B cell (primary cell): ENCODE measurements around the gene ZNF750. TPM values are rescaled to one million over a fixed set of nuclear protein-coding genes. Genes with fewer than 3 reads are reported as not detected.

Experiments
- ATAC-seq: fragments of 200-7000 bp; cut with Tn5 transposase; one replicate; pipeline ENCODE4 v1.10.0; 2021; ENCODE audit warnings: low read depth, mild to moderate bottlenecking, moderate number of reproducible peaks, moderate library complexity
- CTCF ChIA-PET: fragments of 350-600 bp; sonication (Branson Sonifier 250); formaldehyde crosslinking; loops from one replicate; lab custom pipeline; 2021; ENCODE audit warnings: antibody characterized with exemption, inconsistent platforms; lab: Charles Lee
- POLR2A ChIA-PET: fragments of 350-600 bp; sonication (Branson Sonifier 250); formaldehyde crosslinking; loops from one replicate; lab custom pipeline; 2021; ENCODE audit warnings: antibody characterized with exemption; lab: Charles Lee
- DNase-seq: peaks from one replicate; pipeline ENCODE4 v3.0.0; 2013
- H2AFZ ChIP-seq: 2 replicates; pipeline ENCODE4 v1.6.1; 2012; ENCODE audit warnings: mild to moderate bottlenecking, low read depth, low read length; ENCODE audit not compliant: insufficient read depth, poor library complexity, severe bottlenecking
- H3K27ac ChIP-seq, 2 donors: 1 replicate in 1 of 2; 2 replicates in 1 of 2; pipeline ENCODE4 v1.5.1; 2012 to 2013; ENCODE audit warnings: low read length in 2 of 2, mild to moderate bottlenecking in 2 of 2, moderate library complexity in 1 of 2
- H3K27me3 ChIP-seq, 4 experiments: fragments of 200-600 bp in 1 of 4; sonication (generic) in 1 of 4; replicated peaks in 1 of 4; 1 replicate in 2 of 4; 2 replicates in 2 of 4; pipeline versions ENCODE4 v1.6.1 to v1.7.0; 2013 to 2016; ENCODE audit warnings: low read length in 3 of 4, mild to moderate bottlenecking in 2 of 4, mixed read lengths in 1 of 4, moderate library complexity in 1 of 4; ENCODE audit not compliant: insufficient read depth in 4 of 4, control insufficient read depth in 3 of 4; ENCODE audit errors: control extremely low read depth in 1 of 4
- H3K36me3 ChIP-seq, 2 experiments: replicated peaks in 1 of 2; 1 replicate in 1 of 2; 2 replicates in 1 of 2; pipeline versions ENCODE4 v1.6.1 to v1.7.1; 2013; ENCODE audit warnings: low read length in 1 of 2; ENCODE audit not compliant: insufficient read depth in 2 of 2, control insufficient read depth in 1 of 2; ENCODE audit errors: control extremely low read depth in 1 of 2, extremely low read depth in 1 of 2
- H3K4me1 ChIP-seq, 2 donors: fragments of 200-600 bp in 1 of 2; sonication (generic) in 1 of 2; 1 replicate in 1 of 2; 2 replicates in 1 of 2; pipeline versions ENCODE4 v1.5.1 to v1.6.1; 2013 to 2017; ENCODE audit warnings: low read length in 2 of 2; ENCODE audit not compliant: control insufficient read depth in 2 of 2, insufficient read depth in 2 of 2
- H3K4me2 ChIP-seq: replicated peaks from 2 replicates; pipeline ENCODE3; 2012; ENCODE audit warnings: mild to moderate bottlenecking, low read depth, low read length; ENCODE audit not compliant: poor library complexity, severe bottlenecking
- H3K4me3 ChIP-seq, 5 experiments: fragments of 200-600 bp in 1 of 5; sonication (generic) in 1 of 5; 1 replicate in 3 of 5; 2 replicates in 2 of 5; pipeline versions ENCODE4 v1.5.1 to v1.7.0; 2011 to 2016; ENCODE audit warnings: low read length in 4 of 5, mild to moderate bottlenecking in 4 of 5, low read depth in 2 of 5, control low read depth in 1 of 5, moderate library complexity in 1 of 5; ENCODE audit not compliant: insufficient read depth in 1 of 5; ENCODE audit errors: control extremely low read depth in 1 of 5, extremely low read depth in 1 of 5
- H3K79me2 ChIP-seq: fragments of 200-600 bp; sonication (generic); one replicate; pipeline ENCODE4 v1.6.0; 2016; ENCODE audit warnings: low read length; ENCODE audit not compliant: control insufficient read depth, insufficient read depth
- H3K9ac ChIP-seq: fragments of 200-600 bp; sonication (generic); 2 replicates; pipeline ENCODE4 v1.6.1; 2017; ENCODE audit warnings: mild to moderate bottlenecking, low read length, moderate library complexity
- H3K9me3 ChIP-seq, 3 donors: one replicate each; pipeline versions ENCODE4 v1.6.1 to v1.7.1; 2013; ENCODE audit warnings: low read length in 2 of 3; ENCODE audit not compliant: control insufficient read depth in 2 of 3, insufficient read depth in 1 of 3; ENCODE audit errors: control extremely low read depth in 1 of 3
- H4K20me1 ChIP-seq: 2 replicates; pipeline ENCODE4 v1.6.0; 2012; ENCODE audit warnings: mild to moderate bottlenecking, low read length; ENCODE audit not compliant: insufficient read depth, control insufficient read depth, poor library complexity, severe bottlenecking
- H3K27ac Mint-ChIP-seq: one replicate; pipeline ENCODE4 v1.8.0; 2021; ENCODE audit warnings: mixed read lengths
- H3K27me3 Mint-ChIP-seq: one replicate; pipeline ENCODE4 v1.8.0; 2021; ENCODE audit warnings: mixed read lengths
- H3K4me1 Mint-ChIP-seq: one replicate; pipeline ENCODE4 v1.8.0; 2021; ENCODE audit warnings: mixed read lengths
- H3K4me3 Mint-ChIP-seq: one replicate; pipeline ENCODE4 v1.8.0; 2021; ENCODE audit warnings: mixed read lengths
- H3K9me3 Mint-ChIP-seq: one replicate; pipeline ENCODE4 v1.8.0; 2022; ENCODE audit warnings: mixed read lengths; ENCODE audit not compliant: insufficient read depth
- CTCF ChIP-seq: fragments of 200-600 bp; IDR thresholded peaks from one replicate; pipeline ENCODE4 v1.8.0; 2022; ENCODE audit warnings: antibody characterized with exemption, mild to moderate bottlenecking
- EZH2 ChIP-seq: IDR thresholded peaks from 2 replicates; pipeline ENCODE4 v1.6.1; 2012; ENCODE audit warnings: borderline replicate concordance, low read depth, mild to moderate bottlenecking, moderate library complexity, low read length; ENCODE audit not compliant: insufficient read depth, poor library complexity, severe bottlenecking
- WGBS: methylation state at CpG from one replicate; pipeline ENCODE4 v1.1.5; 2013; ENCODE audit warnings: missing lambda C conversion rate; ENCODE audit not compliant: insufficient coverage; 5-methylcytosine and 5-hydroxymethylcytosine counted together
- intact Hi-C: fragments of 100-400 bp; cut with micrococcal nuclease; formaldehyde crosslinking; loops from one replicate; pipeline ENCODE4 v1.10.0; 2022
- polyA plus RNA-seq: library from polyadenylated mRNA; depleted of rRNA; stranded (reverse); fragments of >200 nt; gene quantifications from 2 replicates; pipeline ENCODE4 v1.2.3, GENCODE V29; 2012
- total RNA-seq, 2 donors: library from RNA; stranded (reverse); fragments of 120-200 nt in 1 of 2; gene quantifications; 1 replicate in 1 of 2; 2 replicates in 1 of 2; pipeline versions ENCODE4 v1.2.3 to v1.2.4, GENCODE V29; 2013 to 2022

Gene ZNF750
- total and polyA plus RNA-seq, 2 donors (not counting 1 experiment from before 2014, with no cell fraction given): not detected

GRCh38 chr17:82859431-82860403 is 19.9 kb upstream of the ZNF750 start:
- H3K9me3 Mint-ChIP-seq: no peaks in the 10 kb centered on the region
- H3K4me3 Mint-ChIP-seq: peak overlapping the region; percentile 86
- Histone ChIP-seq H3K79me2 (peaks cover 8% of the 10 kb centered on the region), H3K4me1 (peaks cover 45 to 53% of the 10 kb centered on the region in 2 donors), H3K9me3 (no peaks in the 10 kb centered on the region), H3K9ac (no peak overlapping the region), H4K20me1 (peaks cover 39% of the 10 kb centered on the region), H3K27me3 (no peaks in the 10 kb centered on the region), H3K4me3 (peak overlapping the region in 3 of 5 experiments; percentile 4 to 40 (median 8)), H3K27ac (peak overlapping the region in 1 of 2 donors; percentile 30), H3K4me2 (peak overlapping the region; percentile 67), H2AFZ (no peak overlapping the region), H3K36me3 (no peaks in the 10 kb centered on the region)
- peaks cover 51% of the 10 kb centered on the region for H3K4me1 Mint-ChIP-seq
- CTCF ChIA-PET: interaction anchor here (0.5 to 4.5 kb wide), 6 partner anchors 11 to 78 kb away, joined by 3 to 22 read pairs (median 6); no protein-coding TSS in a partner anchor
- WGBS: 46% methylated on average over 20 of the region's 23 CpGs
- intact Hi-C loops: loop anchor here (1.0 kb wide), 2 partner anchors 12 to 40 kb away; no protein-coding TSS in a partner anchor
- no peaks in the 10 kb centered on the region for H3K27me3 Mint-ChIP-seq
- ATAC-seq (peak; percentile 59), DNase-seq (peak; percentile 65)
- POLR2A ChIA-PET: interaction anchor here (0.6 to 2.5 kb wide), 6 partner anchors 11 to 222 kb away, joined by 3 to 10 read pairs (median 4); no protein-coding TSS in a partner anchor
- no peak for TF ChIP-seq EZH2
- no peak for TF ChIP-seq CTCF
- H3K27ac Mint-ChIP-seq: peak overlapping the region; percentile 87
